Stimulated activated CD8-positive, alpha-beta memory T cell treated with anti-CD3 and anti-CD28 coated beads, Interleukin-4, amount 100 ng/mL, for 24 hours (primary cell): ENCODE results near the gene AQP12B.

ENCODE experiments used
- DNase-seq: peaks from one replicate; pipeline ENCODE4 v3.0.0-alpha.2; 2020; ENCODE audit warnings: low read depth

Gene AQP12B

DNA sequence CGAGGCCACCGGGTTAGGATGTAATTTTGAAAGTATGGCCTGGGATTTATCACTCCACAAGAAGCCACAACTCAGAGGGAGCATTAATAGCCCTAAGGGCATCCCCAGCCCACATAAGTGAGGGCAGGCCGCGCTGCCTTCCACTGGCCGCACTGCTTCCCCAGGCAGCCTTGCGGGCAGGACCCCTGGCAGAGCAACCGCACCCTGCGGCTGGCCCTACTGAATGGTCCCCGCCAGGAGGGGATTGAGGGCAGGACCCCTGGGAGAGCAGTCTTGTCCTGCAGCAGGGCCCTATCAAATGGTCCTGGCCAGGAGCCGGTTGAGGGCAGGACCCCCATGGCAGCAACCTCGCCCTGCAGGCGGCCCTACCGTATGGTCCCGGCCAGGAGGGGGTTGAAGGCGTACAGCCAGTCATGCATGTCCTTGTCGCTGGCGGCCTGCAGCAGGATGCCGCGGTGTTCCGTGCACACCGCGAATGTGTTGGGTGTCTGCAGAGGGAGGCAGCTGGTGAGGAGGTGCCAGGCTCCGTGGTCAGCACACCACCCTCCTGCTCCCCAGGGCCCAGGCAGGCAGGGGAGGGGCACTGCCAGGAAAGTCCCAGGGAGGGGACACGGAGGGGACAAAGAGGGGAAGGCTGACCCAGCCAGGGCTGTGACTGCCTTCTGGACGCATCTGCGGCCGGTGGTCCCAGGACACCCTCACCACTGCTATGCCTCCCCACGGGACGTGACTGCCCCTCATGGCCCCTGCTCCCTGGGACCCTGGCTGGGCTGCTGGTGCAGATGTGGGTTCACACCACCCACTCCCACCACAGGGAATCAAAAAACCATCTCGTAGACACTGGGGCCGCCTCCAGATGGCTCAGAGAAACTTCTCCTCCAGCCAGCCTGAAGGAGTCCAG, 35.2 kb upstream of the AQP12B start:
- DNase-seq = no peak

DNA sequence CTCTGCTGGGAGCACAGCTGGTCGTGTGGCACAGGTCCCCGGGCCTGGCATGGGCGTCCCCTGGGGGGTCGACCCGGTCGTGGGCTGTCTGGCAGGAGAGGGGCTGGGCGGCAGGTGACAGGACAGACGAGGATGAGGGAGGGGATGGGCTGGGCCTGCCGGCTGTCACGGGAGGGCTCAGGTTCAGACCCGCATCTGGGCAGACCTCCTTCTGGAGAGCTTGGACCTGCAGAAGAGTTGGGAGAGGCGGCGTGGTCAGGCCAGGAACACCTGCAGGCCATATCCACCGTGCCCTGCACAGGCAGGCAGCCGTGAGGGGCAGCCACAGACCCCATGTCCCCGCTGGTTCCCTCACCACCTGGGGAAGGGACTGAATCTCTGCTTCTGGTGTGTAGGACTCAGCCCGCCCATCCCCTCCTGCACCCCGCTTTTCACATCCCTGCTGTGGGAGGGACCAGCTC, 34.5 kb upstream of the AQP12B start:
- DNase-seq = no peak

- DNase-seq = no peak
Observed at GRCh38 chr2:240716130-240716798, 33.6 kb upstream of the AQP12B start.

- DNase-seq = no peak
Observed at GRCh38 chr2:240714747-240715725, 32.4 kb upstream of the AQP12B start.

DNA sequence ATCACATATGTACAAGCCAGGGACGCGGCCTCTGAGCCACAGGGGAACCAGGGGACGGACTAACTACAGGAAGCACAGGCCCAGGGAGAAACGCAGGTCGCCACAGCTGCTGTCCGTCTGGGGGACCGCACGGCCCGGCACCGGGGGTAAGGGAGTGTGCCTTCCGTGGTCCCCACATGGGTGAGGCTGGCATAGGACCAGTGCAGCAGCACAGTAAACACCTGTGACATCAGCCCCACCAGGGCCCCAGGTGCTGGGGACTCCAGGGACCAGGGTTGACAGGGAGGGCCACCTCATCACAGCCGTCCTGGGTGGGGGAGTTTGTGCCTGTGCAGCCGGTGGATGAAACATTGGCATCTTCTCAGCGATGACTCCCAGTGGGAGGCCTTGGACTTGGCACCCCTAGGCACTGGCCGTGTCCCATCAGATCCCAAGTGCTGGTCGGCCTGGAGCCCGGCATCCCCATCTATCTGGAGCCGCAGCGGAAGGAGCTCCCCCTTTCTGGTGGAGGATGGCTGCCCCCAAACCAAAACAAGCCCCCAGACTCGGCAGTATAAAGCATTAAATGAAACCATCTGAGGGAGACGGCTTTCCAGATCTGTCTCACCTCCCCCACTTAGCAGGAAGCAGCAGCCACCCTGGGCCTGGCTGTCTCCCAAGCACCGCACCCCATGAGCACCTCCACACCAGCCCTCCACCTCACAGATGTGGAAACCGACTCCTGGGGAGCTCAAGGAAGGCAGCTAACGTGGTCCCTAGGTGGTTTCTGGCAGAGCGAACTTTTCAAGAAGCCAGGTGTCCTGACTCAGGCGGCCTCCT, 31.5 kb upstream of the AQP12B start:
- no peak for DNase-seq

DNA sequence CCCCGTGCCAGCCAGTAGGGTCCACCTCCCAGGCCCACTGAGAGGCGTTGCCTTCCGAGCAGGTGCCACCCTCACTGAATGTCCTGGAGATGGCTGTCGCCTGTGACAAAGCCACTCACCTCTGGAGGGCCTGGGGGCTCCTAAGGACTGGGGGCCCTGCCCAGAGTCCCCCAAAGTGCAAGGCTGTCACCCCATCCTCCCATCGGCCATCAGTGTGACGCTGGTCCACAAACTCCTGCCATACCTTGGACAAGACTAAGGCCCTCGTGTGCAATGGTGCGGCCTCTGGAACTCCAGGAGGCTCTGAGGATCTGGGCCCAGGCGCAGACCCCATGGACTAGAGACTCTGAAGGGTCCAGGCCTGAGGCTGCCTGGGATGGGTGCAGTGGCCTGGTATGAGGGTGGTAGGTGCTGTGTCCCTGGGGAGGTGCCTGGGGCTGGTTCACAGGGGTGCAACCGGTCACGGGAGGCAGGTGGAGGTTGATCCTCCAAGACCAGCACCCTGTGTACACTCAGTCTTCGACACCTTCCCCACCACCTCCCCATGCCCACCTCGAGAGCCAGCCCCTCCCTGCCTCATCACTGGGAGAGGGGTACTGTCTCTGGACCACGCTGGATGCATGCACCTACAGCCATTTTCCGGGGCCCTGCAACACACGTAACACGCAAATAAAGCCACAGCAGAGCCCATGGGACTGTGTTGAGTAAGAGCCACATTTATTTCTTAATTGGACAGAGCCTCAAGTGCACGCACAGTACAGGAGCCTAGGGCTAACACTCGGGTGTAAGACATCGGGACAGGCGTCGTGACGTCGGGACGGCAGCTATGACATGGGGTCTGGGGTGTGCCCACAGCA, 30.6 kb upstream of the AQP12B start:
- DNase-seq = no peak

- no peak for DNase-seq
Observed at GRCh38 chr2:240712121-240712520, 29.4 kb upstream of the AQP12B start.

- no peak for DNase-seq
Observed at GRCh38 chr2:240711701-240712100, 29.0 kb upstream of the AQP12B start.

DNA sequence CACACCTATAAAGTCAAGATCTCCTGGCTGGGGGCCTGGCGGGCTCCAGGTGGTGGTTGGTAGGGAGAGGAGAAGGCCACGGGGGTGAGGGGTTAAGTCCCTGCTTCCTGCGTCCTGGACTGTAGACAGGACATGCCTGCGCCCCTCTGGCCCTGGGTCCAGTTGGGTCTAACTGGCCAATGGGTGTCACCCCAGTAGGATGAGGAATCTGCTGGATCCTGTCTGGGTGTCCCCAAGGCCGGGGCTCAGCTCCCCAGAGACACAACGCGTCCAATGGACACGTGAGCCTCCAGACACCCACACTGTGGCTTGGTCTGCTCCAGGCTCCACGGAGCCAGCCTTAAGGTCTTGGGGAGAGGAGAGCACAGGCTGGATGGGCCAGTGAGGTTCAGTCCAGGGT, 28.6 kb upstream of the AQP12B start:
- DNase-seq = no peak

GRCh38 chr2:240708457-240708856, 25.8 kb upstream of the AQP12B start:
- DNase-seq = no peak

- no peak for DNase-seq
Observed at GRCh38 chr2:240707821-240708220, 25.1 kb upstream of the AQP12B start.

DNA sequence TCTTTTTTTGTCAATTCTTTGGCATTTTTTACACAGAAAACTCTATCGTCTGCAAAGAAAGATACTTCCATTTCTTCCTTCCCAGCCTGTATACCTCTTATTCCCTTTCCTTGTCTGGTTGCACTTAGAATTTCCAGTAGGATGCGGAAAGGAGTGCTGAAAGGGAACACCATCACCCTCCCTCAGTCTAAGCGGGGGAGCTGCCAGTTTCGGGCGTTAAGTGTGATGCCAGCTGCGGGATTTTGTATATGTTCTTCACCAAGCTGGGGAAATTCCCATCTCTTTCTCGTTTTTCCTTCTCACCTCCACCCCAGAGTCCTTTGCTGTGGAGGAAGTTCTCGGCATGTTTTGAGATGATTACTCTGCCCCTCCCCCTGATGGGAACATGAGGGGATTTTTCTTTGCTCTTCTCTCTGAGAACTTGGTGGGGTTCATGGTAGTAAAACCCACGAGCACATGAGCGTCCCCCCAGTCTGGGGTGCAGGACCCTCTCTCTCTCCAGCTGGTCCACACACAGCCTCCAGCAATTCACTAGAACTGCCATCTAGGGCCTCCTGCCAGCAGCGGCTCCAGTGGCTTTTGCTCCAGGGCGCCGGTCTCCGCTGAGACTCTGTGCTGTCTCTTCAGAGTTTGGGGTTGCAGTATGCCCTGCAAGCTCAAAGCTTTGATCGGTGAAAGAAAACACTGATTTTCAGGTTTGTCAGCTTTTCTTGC, 24.5 kb upstream of the AQP12B start:
- DNase-seq = no peak

DNA sequence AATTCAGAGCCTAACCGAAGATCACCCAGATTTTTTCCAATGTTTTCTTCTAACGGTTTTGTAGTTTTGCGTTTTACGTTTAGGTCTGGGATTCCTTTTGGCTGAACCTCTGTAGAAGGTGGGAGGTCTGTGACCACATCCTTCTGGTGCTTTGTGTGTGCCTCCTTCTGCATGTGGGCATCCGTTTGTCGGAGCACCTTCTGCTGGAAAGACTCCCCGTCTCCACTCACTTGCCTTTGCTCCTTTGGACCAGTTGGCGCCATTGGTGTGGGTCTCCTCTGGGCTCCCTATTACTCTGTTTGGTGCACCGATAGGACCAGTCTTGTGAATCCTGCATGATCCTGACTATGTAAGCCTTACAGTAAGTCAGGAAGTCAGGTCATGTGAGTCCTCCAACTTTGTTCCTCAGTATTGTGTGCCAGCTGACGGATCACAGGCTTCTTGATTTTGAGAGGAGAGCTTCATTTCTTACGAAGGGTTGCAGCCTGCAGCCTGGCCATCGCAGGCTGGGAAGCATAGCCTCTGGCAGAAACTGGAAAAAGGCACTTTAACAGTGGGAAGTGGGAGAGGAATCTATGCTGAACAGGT, 22.6 kb upstream of the AQP12B start:
- no peak for DNase-seq

- peak; percentile 15 for DNase-seq
Observed at GRCh38 chr2:240704651-240705050, 22.0 kb upstream of the AQP12B start.

- no peak for DNase-seq
Observed at GRCh38 chr2:240703417-240704341, 21.0 kb upstream of the AQP12B start.

- DNase-seq = no peak
Observed at GRCh38 chr2:240702640-240703011, 19.9 kb upstream of the AQP12B start.

- no peak for DNase-seq
Observed at GRCh38 chr2:240701736-240702639, 19.3 kb upstream of the AQP12B start.
